Inflammatory macrophage (primary cell): ENCODE results near the gene PLAGL1.
A peak's percentile ranks its signal among the peaks of the same experiment; 100 is the strongest.
"Not testable (repeated sequence)": the region's sequence is repeated elsewhere in the genome, so short reads cannot be mapped to it uniquely, and the experiment has no call there.

Source experiments
- DNase-seq, 2 donors: peaks; one replicate each; pipeline ENCODE4 v3.0.0-alpha.2; 2020 to 2022
- total RNA-seq, 18 experiments: gene quantifications; one replicate each; lab custom pipeline; 2026; ENCODE audit warnings: mixed read lengths in 6 of 18, inconsistent platforms in 2 of 18; lab: John Stamatoyannopoulos, UW

The PLAGL1 gene
- 5.8 to 59.2 (median 13.7) reads per million in 18 experiments for total RNA-seq

- peak; percentile 72 to 76 for DNase-seq
These were observed at the start of gene PLAGL1 for GRCh38 chr6:144008120-144008811. Gene PLAGL1 (minus strand): TSS chr6:144008259. CDS start chr6:143948136, 60,123 bp downstream.

- peak; percentile 48 to 50 for DNase-seq
These were observed 47.3 kb upstream of the PLAGL1 start for GRCh38 chr6:144055121-144055931.

GRCh38 chr6:144053601-144054000, 45.5 kb upstream of the PLAGL1 start:
- no peak for DNase-seq

GRCh38 chr6:144052488-144052887, 44.4 kb upstream of the PLAGL1 start:
- DNase-seq = no peak

GRCh38 chr6:144049386-144049785, 41.3 kb upstream of the PLAGL1 start:
- DNase-seq = peak; percentile 72 to 75

GRCh38 chr6:144047688-144048087, 39.6 kb upstream of the PLAGL1 start:
- DNase-seq = no peak

- not testable (repeated sequence) for DNase-seq
These were observed 38.6 kb upstream of the PLAGL1 start for GRCh38 chr6:144046672-144047071.

- not testable (repeated sequence) for DNase-seq
These were observed 36.9 kb upstream of the PLAGL1 start for GRCh38 chr6:144044989-144045388.

GRCh38 chr6:144036835-144037195, 28.8 kb upstream of the PLAGL1 start:
- DNase-seq = no peak

- peak; percentile 67 to 82 for DNase-seq
These were observed 28.2 kb upstream of the PLAGL1 start for GRCh38 chr6:144036064-144036834.

GRCh38 chr6:144035416-144035815, 27.4 kb upstream of the PLAGL1 start:
- DNase-seq = no peak

GRCh38 chr6:144033816-144034735, 26.0 kb upstream of the PLAGL1 start:
- DNase-seq = peak in 1 of 2 donors; percentile 24

- DNase-seq = no peak
These were observed 21.4 kb upstream of the PLAGL1 start for GRCh38 chr6:144029452-144029851.

- DNase-seq = no peak
These were observed 20.0 kb upstream of the PLAGL1 start for GRCh38 chr6:144027932-144028587.

GRCh38 chr6:144023216-144023615, 15.2 kb upstream of the PLAGL1 start:
- DNase-seq = no peak

- DNase-seq = peak; percentile 10 to 16
These were observed 11.9 kb upstream of the PLAGL1 start for GRCh38 chr6:144019929-144020328.

- DNase-seq = peak; percentile 48 to 68
These were observed 9.4 kb upstream of the PLAGL1 start for GRCh38 chr6:144017166-144018094.

- peak; percentile 83 for DNase-seq
These were observed 5.4 kb upstream of the PLAGL1 start for GRCh38 chr6:144013486-144013909.

- no peak for DNase-seq
These were observed 4.5 kb upstream of the PLAGL1 start for GRCh38 chr6:144012534-144012933.

GRCh38 chr6:144009628-144010027, 1.6 kb upstream of the PLAGL1 start:
- DNase-seq = not testable (repeated sequence)
